Measurements from ENCODE around the gene SLC25A28.
"Not testable (repeated sequence)": the region's sequence is repeated elsewhere in the genome, so short reads cannot be mapped to it uniquely, and the experiment has no call there.

Gene SLC25A28

DNA sequence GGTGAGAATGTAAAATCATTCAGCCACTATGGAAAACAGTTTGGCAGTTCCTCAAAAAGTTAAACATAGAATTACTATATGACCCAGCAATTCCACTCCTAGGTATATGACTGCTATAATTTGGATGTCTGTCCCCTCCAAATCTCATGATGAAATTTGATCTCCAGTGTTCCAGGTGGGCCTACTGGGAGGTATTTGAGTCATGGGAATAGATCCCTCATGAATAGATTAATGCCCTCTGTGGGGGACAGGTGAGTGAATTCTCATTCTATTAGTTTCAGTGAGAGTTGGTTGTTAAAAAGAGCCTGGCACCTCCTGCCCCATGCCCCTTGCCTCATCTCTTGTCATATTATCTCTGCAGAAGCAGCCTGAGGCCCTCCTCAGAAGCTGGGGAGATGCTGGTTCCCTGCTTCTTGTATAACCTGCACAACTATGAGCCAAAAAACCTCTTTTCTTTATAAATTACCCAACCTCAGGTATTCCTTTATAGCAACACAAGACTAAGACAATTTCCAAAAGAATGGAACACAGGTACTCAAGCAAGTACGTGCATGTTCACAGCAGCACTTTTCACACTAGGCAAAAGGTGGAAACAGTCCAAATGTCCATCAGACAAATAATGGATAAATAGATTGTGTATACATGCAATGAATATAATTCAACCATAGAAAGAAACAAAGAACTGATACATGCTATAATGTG is 8.8 kb upstream of the SLC25A28 start:
- DNase-seq, result no peak

DNA sequence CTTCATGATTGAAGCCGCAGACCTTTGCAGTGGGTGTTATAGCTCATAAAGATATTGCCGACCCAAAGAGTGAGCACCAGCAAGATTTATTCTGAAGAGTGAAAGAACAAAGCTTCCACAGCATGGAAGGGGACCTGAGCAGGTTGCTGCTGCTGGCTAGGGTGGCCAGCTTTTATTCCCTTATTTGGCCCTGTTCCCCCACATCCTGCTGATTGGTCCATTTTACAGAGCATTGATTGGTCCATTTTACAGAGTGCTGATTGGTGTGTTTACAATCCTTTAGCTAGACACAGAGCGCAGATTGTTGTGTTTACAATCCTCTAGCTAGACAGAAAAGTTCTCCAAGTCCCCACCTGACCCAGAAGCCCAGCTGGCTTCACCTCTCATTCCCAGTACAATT is 4.9 kb upstream of the SLC25A28 start:
- not testable (repeated sequence) for DNase-seq

GRCh38 chr10:99623919-99624318 is 3.7 kb upstream of the SLC25A28 start:
- DNase-seq, result no peak

- no peak for DNase-seq
Observed at GRCh38 chr10:99621454-99622251, 1.4 kb upstream of the SLC25A28 start.

- DNase-seq, result peak; percentile 77 to 89
Observed at GRCh38 chr10:99620711-99621453, 643 bp upstream of the SLC25A28 start.

DNA sequence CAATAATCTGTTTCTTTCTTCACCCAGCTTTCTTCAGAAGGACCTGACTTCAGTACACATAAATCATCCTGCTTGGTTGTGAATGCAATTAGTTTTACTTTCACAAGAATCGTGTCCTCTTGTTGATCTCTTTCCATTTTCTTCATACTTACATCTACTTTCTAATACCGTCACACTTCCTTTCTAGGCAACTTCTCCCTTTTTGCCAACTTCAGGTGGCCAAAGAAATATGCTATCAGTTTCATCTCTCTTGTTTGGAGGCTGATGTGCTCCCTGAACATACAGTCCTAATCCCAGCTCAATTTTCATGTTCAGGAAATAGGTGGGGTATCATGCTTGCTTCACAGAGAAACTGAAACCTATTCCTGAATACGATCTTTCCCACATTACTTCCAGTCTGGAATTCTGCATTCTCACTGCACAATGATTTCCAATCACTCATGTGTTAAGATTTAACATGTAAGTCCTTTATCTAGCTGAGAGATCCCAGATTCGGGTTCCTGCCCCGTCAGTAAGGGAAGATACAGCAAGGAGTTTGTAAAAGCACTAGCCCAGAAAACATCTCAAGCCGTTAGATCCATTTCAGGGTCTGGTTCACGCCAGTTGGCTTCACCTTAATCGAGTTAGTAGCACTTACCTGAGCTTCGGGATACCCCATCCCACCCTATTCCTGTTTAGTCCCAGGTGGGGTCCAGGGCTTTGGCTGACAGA is 994 bp downstream of the SLC25A28 start:
- DNase-seq, result no peak

GRCh38 chr10:99617696-99618095 is 2.5 kb downstream of the SLC25A28 start:
- no peak for DNase-seq

DNA sequence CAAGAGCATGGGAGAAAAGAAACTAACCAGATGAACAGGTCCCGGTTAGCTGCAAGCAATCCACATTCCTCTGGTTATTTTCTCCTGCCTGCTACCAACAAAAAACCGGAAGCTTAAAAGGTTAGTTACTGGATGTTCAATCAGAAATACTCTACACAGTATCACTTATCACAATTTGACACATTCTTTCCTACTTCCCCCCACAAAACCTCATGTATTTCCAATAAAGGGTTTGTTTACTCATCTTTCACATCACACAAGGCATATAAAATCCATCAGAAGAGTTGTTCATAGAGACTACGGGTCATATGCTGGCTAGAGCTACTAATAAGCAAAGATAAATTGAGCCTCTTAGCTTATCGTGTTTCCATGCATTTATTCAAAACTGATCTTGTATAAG is 4.8 kb downstream of the SLC25A28 start:
- no peak for DNase-seq

DNA sequence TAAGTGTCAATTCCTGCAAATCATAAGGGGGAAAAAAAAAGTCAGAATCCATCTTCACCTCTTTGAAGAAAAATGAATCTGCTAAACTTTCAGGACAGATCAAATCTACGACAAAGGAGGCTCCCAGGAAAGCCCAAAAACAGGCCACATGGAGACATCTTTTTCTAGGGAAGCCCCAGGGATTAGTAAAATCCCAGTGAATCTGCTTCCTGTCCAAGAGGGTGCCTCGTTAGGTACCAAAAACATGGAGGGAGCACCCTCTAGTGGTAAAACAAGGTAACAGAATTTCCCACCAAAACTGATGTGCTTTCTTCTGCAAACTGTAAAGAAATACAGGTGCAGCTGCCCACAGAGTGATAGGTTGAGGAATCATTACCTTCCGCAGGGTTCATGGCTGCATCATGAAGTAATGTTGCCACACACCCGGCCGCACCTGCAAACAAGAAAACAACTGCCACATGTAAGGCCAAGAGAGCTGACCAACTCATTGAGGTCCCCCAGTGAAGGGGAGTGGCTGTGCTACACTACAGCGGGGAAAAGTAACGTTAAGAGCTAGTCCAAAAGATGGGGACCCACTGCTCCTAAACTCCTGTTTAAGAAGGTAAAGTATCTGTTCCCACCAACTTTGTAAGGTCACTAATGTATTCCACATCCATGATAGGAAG is 7.9 kb downstream of the SLC25A28 start:
- no peak for DNase-seq

DNA sequence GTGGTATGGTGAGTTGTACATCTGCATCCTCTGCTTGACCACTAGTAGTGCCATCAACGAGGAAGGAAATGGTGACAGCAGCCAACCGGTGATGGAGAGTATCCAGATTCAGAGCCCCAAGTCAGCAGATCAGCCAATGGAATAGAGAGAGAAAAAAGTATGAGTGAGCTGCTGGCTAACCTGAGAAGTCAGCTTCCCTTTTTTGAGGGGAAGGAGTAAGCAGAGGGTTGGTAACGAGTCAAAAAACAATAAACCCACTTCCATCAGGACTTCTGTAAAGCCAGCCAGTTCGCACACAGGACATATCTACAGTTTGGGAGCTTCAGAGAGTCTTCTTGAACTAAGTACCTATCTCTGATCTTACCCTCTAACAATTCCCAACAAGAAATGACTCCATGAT is 8.9 kb downstream of the SLC25A28 start:
- DNase-seq, result no peak

DNA sequence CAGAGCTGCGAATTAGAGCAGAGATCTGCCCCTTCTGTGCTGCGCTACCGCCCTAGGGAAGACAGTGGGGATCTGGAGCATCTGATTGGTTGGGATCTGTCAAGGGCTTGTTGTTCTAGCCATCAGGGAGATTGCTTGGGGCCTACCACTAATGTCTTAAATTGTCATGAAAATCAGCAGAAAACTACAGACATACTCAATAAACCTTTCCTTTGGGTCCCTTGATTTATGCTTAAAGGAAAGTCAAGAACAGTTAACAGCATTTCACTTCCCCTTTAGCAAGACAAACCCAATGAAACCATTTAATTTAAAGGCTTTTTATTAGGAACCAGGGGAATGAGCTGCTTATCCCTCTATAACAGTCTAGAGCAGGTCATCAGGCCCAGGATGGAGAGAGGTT is 10.0 kb downstream of the SLC25A28 start:
- DNase-seq, result no peak

GRCh38 chr10:99609186-99609585 is 11.1 kb downstream of the SLC25A28 start:
- DNase-seq, result no peak

DNA sequence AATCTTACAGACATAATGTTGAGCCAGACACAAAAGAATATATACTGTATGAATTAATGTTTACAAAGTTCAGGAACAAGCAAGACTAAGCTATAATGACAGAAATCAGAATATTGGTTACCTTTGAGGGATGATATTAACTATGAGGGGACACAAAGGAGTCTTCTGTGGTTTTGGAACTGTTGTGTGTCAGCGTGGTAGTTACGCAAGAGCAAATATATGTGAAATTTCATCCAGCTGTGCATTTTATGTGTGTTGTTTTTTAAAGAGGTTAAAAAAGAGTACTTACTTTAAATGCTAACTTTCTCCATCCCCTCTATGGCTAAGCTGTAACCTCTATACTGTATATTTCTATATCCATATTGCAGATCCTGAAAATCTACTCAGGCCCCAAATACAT is 14.9 kb downstream of the SLC25A28 start:
- DNase-seq, result no peak

- DNase-seq, result no peak
Observed at GRCh38 chr10:99604862-99605261, 15.4 kb downstream of the SLC25A28 start.

- no peak for DNase-seq
Observed at GRCh38 chr10:99598781-99599509, 21.3 kb downstream of the SLC25A28 start.

- DNase-seq, result no peak
Observed at GRCh38 chr10:99598011-99598410, 22.2 kb downstream of the SLC25A28 start.

- not testable (repeated sequence) for DNase-seq
Observed at GRCh38 chr10:99596708-99597107, 23.5 kb downstream of the SLC25A28 start.

- DNase-seq, result no peak
Observed at GRCh38 chr10:99595770-99596465, 24.3 kb downstream of the SLC25A28 start.

GRCh38 chr10:99595236-99595635 is 25.0 kb downstream of the SLC25A28 start:
- no peak for DNase-seq

GRCh38 chr10:99593312-99593711 is 26.9 kb downstream of the SLC25A28 start:
- no peak for DNase-seq

DNA sequence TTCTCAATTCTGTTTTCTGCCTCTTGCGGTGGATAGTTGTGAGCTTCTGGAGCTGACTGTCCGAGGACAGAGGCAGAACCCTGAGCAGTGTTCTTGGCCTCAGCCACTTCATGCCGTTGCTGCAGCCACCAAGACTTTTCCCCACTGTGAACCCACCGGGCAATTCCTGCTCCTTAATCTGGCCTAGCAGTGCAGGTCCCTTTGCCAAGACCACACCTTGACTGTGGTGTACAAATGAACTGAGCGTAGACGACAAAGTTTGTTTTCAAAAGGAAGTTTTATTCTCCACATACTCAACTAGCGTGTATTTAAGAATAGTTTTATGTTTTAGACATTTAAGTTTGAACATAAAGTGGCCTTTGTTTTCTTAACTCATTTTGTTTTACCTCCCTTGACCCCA is 29.4 kb downstream of the SLC25A28 start:
- no peak for DNase-seq

Measured in activated CD4-positive, alpha-beta T cell treated with anti-CD3 and anti-CD28 coated beads, Interleukin-2, amount 50 U/mL, for 4 hours (primary cell).